HepG2 (cell line): ENCODE results near the gene MSI2. TPM values are rescaled to one million over a fixed set of nuclear protein-coding genes. Genes with fewer than 3 reads are reported as not detected.

Experiments
- ATAC-seq: fragments of 200-7000 bp; cut with Tn5 transposase; 3 replicates; pipeline ENCODE4 v1.9.1; 2020; ENCODE audit warnings: mild to moderate bottlenecking, moderate library complexity
- BruUV-seq: library from RNA; stranded (reverse); fragments of 400-500 nt; replicated peaks from 2 replicates; lab custom pipeline; 2021; lab: Mats Ljungman, UMichigan
- CTCF ChIA-PET: fragments of 300-600 bp; formaldehyde crosslinking; extraction: SDS; loops from one replicate; lab custom pipeline; 2021; ENCODE audit warnings: low total read pairs, inconsistent platforms, low intra/inter-chr PET ratio; lab: Yijun Ruan, JAX
- POLR2A ChIA-PET: fragments of 350-600 bp; sonication (Branson Sonifier 250); formaldehyde crosslinking; loops from one replicate; lab custom pipeline; 2020; ENCODE audit warnings: antibody characterized with exemption, inconsistent platforms; lab: Yijun Ruan, JAX
- DNase-seq: peaks from one replicate; pipeline ENCODE4 v3.0.0-alpha.2; 2015; ENCODE audit warnings: low spot score
- FAIRE-seq: peaks from 3 replicates; lab custom pipeline; 2011; peaks lifted over from hg19 to GRCh38; lab: Jason Lieb, UNC
- H2AFZ ChIP-seq: one replicate; pipeline ENCODE4 v1.6.1; 2011; ENCODE audit warnings: low read length, inconsistent platforms
- H3K27ac ChIP-seq: fragments of 300-600 bp; 3 replicates; pipeline ENCODE4 v1.8.0; 2011; ENCODE audit warnings: mixed run types, mild to moderate bottlenecking, mixed read lengths, low read length, inconsistent platforms; ENCODE audit not compliant: insufficient read depth; ENCODE audit errors: extremely low read length
- H3K27me3 ChIP-seq, 2 experiments: fragments of 200-600 bp in 1 of 2; 2 replicates in 1 of 2; 3 replicates in 1 of 2; pipeline versions ENCODE4 v1.6.0 to v1.8.0; 2011; ENCODE audit warnings: low read length in 2 of 2, mild to moderate bottlenecking in 2 of 2, moderate library complexity in 2 of 2, inconsistent platforms in 1 of 2; ENCODE audit not compliant: insufficient read depth in 2 of 2, control insufficient read depth in 1 of 2
- H3K36me3 ChIP-seq, 2 experiments: fragments of 200-600 bp in 1 of 2; replicated peaks in 1 of 2; 2 replicates in 1 of 2; 3 replicates in 1 of 2; pipeline versions ENCODE4 v1.5.1 to v1.8.0; 2011; ENCODE audit warnings: low read length in 2 of 2, inconsistent platforms in 1 of 2; ENCODE audit not compliant: insufficient read depth in 2 of 2, control insufficient read depth in 1 of 2
- H3K4me1 ChIP-seq: 2 replicates; pipeline ENCODE4 v1.5.1; 2012; ENCODE audit warnings: low read length, inconsistent platforms; ENCODE audit not compliant: insufficient read depth
- H3K4me2 ChIP-seq: 2 replicates; pipeline ENCODE4 v1.6.0; 2011; ENCODE audit warnings: low read depth, low read length, inconsistent platforms
- H3K4me3 ChIP-seq, 3 experiments: fragments of 200-600 bp in 1 of 3; sonication (generic), shearing (Covaris generic) in 1 of 3; replicated peaks in 1 of 3; 2 replicates each; pipeline ENCODE4 v1.5.1; 2011 to 2016; ENCODE audit warnings: low read length in 3 of 3, inconsistent platforms in 2 of 3, low read depth in 2 of 3, mild to moderate bottlenecking in 2 of 3, control low read depth in 1 of 3, mixed read lengths in 1 of 3; ENCODE audit not compliant: insufficient read depth in 1 of 3
- H3K79me2 ChIP-seq: one replicate; pipeline ENCODE4 v1.6.1; 2011; ENCODE audit warnings: low read length, inconsistent platforms; ENCODE audit not compliant: insufficient read depth
- H3K9ac ChIP-seq: 2 replicates; pipeline ENCODE4 v1.6.0; 2011; ENCODE audit warnings: mild to moderate bottlenecking, low read depth, low read length, inconsistent platforms; ENCODE audit not compliant: insufficient read depth
- H3K9me3 ChIP-seq: 2 replicates; pipeline ENCODE4 v1.5.1; 2012; ENCODE audit warnings: mild to moderate bottlenecking, low read length
- H4K20me1 ChIP-seq: 2 replicates; pipeline ENCODE4 v1.6.0; 2011; ENCODE audit warnings: inconsistent platforms, mild to moderate bottlenecking, low read length, moderate library complexity; ENCODE audit not compliant: insufficient read depth
- BCL6 ChIP-seq: IDR thresholded peaks from 2 replicates; pipeline ENCODE4 v1.6.1; 2016; ENCODE audit warnings: missing genetic modification reagents, missing compliant biosample characterization
- EED ChIP-seq: sonication (generic); formaldehyde crosslinking; IDR thresholded peaks from 2 replicates; pipeline ENCODE4 v1.5.0; 2020; ENCODE audit warnings: mild to moderate bottlenecking, missing genetic modification reagents
- RFX1 ChIP-seq: fragments of 450-650 bp; IDR thresholded peaks from 2 replicates; pipeline ENCODE4 v1.6.1; 2017
- ZNF256 ChIP-seq: sonication (generic); formaldehyde crosslinking; conservative IDR thresholded peaks from 2 replicates; pipeline ENCODE4 v1.4.0; 2020; ENCODE audit warnings: missing genetic modification reagents
- WGBS: methylation state at CpG from one replicate; pipeline ENCODE4 v1.1.6; 2017; ENCODE audit warnings: low lambda C conversion rate; 5-methylcytosine and 5-hydroxymethylcytosine counted together
- in situ Hi-C: cut with HindIII; loops from 2 replicates; pipeline ENCODE4 v1.10.0; 2017; ENCODE audit warnings: low pct_unique_long_range_greater_than_20kb; ENCODE audit not compliant: extremely low pct_ligation_motif_present
- intact Hi-C: fragments of 100-400 bp; cut with micrococcal nuclease; formaldehyde crosslinking; loops from one replicate; pipeline ENCODE4 v1.10.0; 2022; ENCODE audit not compliant: unreplicated experiment
- polyA plus RNA-seq, 8 experiments: library from polyadenylated mRNA; depleted of rRNA in 3 of 8; stranded (reverse) in 7 of 8; unstranded in 1 of 8; fragments of >200 nt; fragmentation: Illumina TruSeq in 4 of 8; extraction: Trizol in 4 of 8; gene quantifications; 2 replicates each; pipeline versions ENCODE4 v1.2.1 to v1.2.3, GENCODE V29; 2011 to 2016; ENCODE audit warnings: low read depth in 4 of 8, missing spikeins in 1 of 8, mixed read lengths in 1 of 8; ENCODE audit not compliant: insufficient read depth in 1 of 8
- total RNA-seq, 5 experiments: library from RNA; depleted of rRNA; stranded (reverse); fragments of >200 nt; fragmentation: Illumina TruSeq; extraction: Trizol; gene quantifications; 2 replicates each; pipeline ENCODE4 v1.2.3, GENCODE V29; 2016; ENCODE audit warnings: low read depth in 1 of 5
- TF ChIP-seq, protein P1 (sequence below): sonication (generic); formaldehyde crosslinking; IDR thresholded peaks from 2 replicates; pipeline ENCODE4 v1.4.0; 2020; ENCODE audit warnings: mild to moderate bottlenecking, missing genetic modification reagents
- TF ChIP-seq, protein P2 (sequence below): sonication (generic); formaldehyde crosslinking; conservative IDR thresholded peaks from 2 replicates; pipeline ENCODE4 v1.8.0; 2022; ENCODE audit warnings: low read depth, missing genetic modification reagents
- TF ChIP-seq, protein P3 (sequence below): sonication (generic); IDR thresholded peaks from 2 replicates; pipeline ENCODE4 v1.6.1; 2016; ENCODE audit warnings: low read depth, borderline replicate concordance
- TF ChIP-seq, protein P4 (sequence below): sonication (generic); formaldehyde crosslinking; IDR thresholded peaks from 2 replicates; pipeline ENCODE4 v1.4.0; 2020; ENCODE audit warnings: mild to moderate bottlenecking, missing genetic modification reagents
- TF ChIP-seq, protein P5 (sequence below): sonication (generic); formaldehyde crosslinking; IDR thresholded peaks from 2 replicates; pipeline ENCODE4 v1.4.0; 2020; ENCODE audit warnings: low read depth, missing genetic modification reagents
- TF ChIP-seq, protein P6 (sequence below): sonication (generic); formaldehyde crosslinking; IDR thresholded peaks from 2 replicates; pipeline ENCODE4 v1.5.1; 2020; ENCODE audit warnings: missing genetic modification reagents, mild to moderate bottlenecking, borderline replicate concordance
- TF ChIP-seq, protein P7 (sequence below): sonication (generic); formaldehyde crosslinking; IDR thresholded peaks from 2 replicates; pipeline ENCODE4 v1.9.0; 2022; ENCODE audit warnings: missing genetic modification reagents, mild to moderate bottlenecking, borderline replicate concordance
- TF ChIP-seq, protein P8 (sequence below): sonication (generic); formaldehyde crosslinking; IDR thresholded peaks from 2 replicates; pipeline ENCODE4 v1.4.0; 2020; ENCODE audit warnings: missing genetic modification reagents

The MSI2 gene
- total and polyA plus RNA-seq, 2 of the 13 experiments (the other 11 are each of a cell fraction or from before 2014, with no cell fraction given), result 77.5 to 78.4 TPM

DNA sequence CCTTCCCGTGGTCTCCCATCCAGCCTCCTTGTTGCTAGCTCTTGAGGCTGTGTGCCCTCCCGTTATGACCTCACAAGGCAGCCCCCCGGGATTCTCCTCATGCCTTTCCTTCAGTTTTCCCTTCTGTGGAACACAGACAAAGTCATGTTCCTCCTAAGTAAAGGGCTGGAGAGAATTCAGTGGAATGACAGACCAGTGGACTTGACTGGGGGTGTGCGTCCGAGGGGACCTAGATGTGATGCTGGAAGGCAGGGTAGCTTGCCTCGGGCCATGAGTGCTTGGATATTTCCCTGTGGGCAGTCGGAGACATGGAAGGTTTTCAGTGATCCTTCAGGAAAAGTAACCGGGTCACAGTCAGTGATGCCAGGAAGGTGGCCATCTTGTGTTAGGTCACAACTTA is 247.9 kb downstream of the MSI2 start:
- no peak for ATAC-seq
- POLR2A ChIA-PET, result no interaction called here
- no peak for TF ChIP-seq EED (CRISPR knock-in tag)
- TF ChIP-seq, protein P1, sequence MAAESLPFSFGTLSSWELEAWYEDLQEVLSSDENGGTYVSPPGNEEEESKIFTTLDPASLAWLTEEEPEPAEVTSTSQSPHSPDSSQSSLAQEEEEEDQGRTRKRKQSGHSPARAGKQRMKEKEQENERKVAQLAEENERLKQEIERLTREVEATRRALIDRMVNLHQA, result no peak
- TF ChIP-seq, protein P2, sequence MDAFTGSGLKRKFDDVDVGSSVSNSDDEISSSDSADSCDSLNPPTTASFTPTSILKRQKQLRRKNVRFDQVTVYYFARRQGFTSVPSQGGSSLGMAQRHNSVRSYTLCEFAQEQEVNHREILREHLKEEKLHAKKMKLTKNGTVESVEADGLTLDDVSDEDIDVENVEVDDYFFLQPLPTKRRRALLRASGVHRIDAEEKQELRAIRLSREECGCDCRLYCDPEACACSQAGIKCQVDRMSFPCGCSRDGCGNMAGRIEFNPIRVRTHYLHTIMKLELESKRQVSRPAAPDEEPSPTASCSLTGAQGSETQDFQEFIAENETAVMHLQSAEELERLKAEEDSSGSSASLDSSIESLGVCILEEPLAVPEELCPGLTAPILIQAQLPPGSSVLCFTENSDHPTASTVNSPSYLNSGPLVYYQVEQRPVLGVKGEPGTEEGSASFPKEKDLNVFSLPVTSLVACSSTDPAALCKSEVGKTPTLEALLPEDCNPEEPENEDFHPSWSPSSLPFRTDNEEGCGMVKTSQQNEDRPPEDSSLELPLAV (CRISPR knock-in tag), result no peak
- no peak for TF ChIP-seq ZNF256 (CRISPR knock-in tag)
- TF ChIP-seq, protein P3, sequence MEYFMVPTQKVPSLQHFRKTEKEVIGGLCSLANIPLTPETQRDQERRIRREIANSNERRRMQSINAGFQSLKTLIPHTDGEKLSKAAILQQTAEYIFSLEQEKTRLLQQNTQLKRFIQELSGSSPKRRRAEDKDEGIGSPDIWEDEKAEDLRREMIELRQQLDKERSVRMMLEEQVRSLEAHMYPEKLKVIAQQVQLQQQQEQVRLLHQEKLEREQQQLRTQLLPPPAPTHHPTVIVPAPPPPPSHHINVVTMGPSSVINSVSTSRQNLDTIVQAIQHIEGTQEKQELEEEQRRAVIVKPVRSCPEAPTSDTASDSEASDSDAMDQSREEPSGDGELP, result no peak
- TF ChIP-seq, protein P4, sequence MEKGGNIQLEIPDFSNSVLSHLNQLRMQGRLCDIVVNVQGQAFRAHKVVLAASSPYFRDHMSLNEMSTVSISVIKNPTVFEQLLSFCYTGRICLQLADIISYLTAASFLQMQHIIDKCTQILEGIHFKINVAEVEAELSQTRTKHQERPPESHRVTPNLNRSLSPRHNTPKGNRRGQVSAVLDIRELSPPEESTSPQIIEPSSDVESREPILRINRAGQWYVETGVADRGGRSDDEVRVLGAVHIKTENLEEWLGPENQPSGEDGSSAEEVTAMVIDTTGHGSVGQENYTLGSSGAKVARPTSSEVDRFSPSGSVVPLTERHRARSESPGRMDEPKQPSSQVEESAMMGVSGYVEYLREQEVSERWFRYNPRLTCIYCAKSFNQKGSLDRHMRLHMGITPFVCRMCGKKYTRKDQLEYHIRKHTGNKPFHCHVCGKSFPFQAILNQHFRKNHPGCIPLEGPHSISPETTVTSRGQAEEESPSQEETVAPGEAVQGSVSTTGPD, result no peak
- TF ChIP-seq RFX1, result no peak
- TF ChIP-seq, protein P5, sequence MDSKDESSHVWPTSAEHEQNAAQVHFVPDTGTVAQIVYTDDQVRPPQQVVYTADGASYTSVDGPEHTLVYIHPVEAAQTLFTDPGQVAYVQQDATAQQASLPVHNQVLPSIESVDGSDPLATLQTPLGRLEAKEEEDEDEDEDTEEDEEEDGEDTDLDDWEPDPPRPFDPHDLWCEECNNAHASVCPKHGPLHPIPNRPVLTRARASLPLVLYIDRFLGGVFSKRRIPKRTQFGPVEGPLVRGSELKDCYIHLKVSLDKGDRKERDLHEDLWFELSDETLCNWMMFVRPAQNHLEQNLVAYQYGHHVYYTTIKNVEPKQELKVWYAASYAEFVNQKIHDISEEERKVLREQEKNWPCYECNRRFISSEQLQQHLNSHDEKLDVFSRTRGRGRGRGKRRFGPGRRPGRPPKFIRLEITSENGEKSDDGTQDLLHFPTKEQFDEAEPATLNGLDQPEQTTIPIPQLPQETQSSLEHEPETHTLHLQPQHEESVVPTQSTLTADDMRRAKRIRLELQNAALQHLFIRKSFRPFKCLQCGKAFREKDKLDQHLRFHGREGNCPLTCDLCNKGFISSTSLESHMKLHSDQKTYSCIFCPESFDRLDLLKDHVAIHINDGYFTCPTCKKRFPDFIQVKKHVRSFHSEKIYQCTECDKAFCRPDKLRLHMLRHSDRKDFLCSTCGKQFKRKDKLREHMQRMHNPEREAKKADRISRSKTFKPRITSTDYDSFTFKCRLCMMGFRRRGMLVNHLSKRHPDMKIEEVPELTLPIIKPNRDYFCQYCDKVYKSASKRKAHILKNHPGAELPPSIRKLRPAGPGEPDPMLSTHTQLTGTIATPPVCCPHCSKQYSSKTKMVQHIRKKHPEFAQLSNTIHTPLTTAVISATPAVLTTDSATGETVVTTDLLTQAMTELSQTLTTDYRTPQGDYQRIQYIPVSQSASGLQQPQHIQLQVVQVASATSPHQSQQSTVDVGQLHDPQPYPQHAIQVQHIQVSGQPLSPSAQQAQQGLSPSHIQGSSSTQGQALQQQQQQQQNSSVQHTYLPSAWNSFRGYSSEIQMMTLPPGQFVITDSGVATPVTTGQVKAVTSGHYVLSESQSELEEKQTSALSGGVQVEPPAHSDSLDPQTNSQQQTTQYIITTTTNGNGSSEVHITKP (CRISPR knock-in tag), result no peak
- TF ChIP-seq, protein P6, sequence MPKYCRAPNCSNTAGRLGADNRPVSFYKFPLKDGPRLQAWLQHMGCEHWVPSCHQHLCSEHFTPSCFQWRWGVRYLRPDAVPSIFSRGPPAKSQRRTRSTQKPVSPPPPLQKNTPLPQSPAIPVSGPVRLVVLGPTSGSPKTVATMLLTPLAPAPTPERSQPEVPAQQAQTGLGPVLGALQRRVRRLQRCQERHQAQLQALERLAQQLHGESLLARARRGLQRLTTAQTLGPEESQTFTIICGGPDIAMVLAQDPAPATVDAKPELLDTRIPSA (CRISPR knock-in tag), result no peak
- TF ChIP-seq, protein P7, sequence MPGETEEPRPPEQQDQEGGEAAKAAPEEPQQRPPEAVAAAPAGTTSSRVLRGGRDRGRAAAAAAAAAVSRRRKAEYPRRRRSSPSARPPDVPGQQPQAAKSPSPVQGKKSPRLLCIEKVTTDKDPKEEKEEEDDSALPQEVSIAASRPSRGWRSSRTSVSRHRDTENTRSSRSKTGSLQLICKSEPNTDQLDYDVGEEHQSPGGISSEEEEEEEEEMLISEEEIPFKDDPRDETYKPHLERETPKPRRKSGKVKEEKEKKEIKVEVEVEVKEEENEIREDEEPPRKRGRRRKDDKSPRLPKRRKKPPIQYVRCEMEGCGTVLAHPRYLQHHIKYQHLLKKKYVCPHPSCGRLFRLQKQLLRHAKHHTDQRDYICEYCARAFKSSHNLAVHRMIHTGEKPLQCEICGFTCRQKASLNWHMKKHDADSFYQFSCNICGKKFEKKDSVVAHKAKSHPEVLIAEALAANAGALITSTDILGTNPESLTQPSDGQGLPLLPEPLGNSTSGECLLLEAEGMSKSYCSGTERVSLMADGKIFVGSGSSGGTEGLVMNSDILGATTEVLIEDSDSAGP (CRISPR knock-in tag), result no peak
- TF ChIP-seq, protein P8, sequence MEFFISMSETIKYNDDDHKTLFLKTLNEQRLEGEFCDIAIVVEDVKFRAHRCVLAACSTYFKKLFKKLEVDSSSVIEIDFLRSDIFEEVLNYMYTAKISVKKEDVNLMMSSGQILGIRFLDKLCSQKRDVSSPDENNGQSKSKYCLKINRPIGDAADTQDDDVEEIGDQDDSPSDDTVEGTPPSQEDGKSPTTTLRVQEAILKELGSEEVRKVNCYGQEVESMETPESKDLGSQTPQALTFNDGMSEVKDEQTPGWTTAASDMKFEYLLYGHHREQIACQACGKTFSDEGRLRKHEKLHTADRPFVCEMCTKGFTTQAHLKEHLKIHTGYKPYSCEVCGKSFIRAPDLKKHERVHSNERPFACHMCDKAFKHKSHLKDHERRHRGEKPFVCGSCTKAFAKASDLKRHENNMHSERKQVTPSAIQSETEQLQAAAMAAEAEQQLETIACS (CRISPR knock-in tag), result no peak
- no peak for TF ChIP-seq BCL6

More for the DNA sequence above, 247.9 kb downstream of the MSI2 start:
- FAIRE-seq (no peak), DNase-seq (no peak)
- WGBS, result 99% methylated on average over 8 of the region's 8 CpGs
- no peak overlapping the region for H2AFZ ChIP-seq
- no peak overlapping the region for H3K27ac ChIP-seq
- H3K79me2 ChIP-seq, result peaks cover 13% of the 10 kb centered on the region
- H3K4me2 ChIP-seq, result no peak overlapping the region
- no TSS peak for BruUV-seq
- CTCF ChIA-PET, result no interaction called here
- peaks cover 0 to 5% of the 10 kb centered on the region in 2 experiments; a peak in 2 of 5 replicates for H3K36me3 ChIP-seq
- peaks cover 18% of the 10 kb centered on the region for H3K4me1 ChIP-seq
- H3K27me3 ChIP-seq, result no peaks in the 10 kb centered on the region
- H3K4me3 ChIP-seq, result no peak overlapping the region
- 0 out of 2 replicates have a peak, but pooled peaks cover 4% of the 10 kb centered on the region for H4K20me1 ChIP-seq
- H3K9ac ChIP-seq, result no peak overlapping the region
- in situ Hi-C loops (no loop called here), intact Hi-C loops (no loop called here)
- no peaks in the 10 kb centered on the region for H3K9me3 ChIP-seq
